Liver (tissue), 3 donors: ENCODE measurements around the gene FRRS1.

ENCODE experiments used
- EGR1 ChIP-seq, 2 donors: IDR thresholded peaks; 2 replicates each; pipeline ENCODE4 v1.6.1; 2016 to 2018; ENCODE audit warnings: antibody characterized with exemption in 2 of 2, low read depth in 2 of 2
- GABPA ChIP-seq, 2 donors: IDR thresholded peaks in 1 of 2; conservative IDR thresholded peaks in 1 of 2; 2 replicates each; pipeline ENCODE4 v1.6.1; 2016; ENCODE audit warnings: antibody characterized with exemption in 2 of 2, mild to moderate bottlenecking in 1 of 2, moderate library complexity in 1 of 2
- JUND ChIP-seq, 2 donors: IDR thresholded peaks; 2 replicates each; pipeline ENCODE4 v1.6.1; 2016; ENCODE audit warnings: antibody characterized with exemption in 2 of 2
- YY1 ChIP-seq: IDR thresholded peaks from 2 replicates; pipeline ENCODE4 v1.6.1; 2016; ENCODE audit warnings: antibody characterized with exemption, mild to moderate bottlenecking
- TF ChIP-seq, protein P1 (sequence below): fragments of 150-350 bp; IDR thresholded peaks from 2 replicates; pipeline ENCODE4 v1.5.1; 2017; ENCODE audit warnings: improper control_type of control experiment, low read depth, low read length; ENCODE audit not compliant: missing input control
- TF ChIP-seq, protein P2 (sequence below): IDR thresholded peaks from 2 replicates; pipeline ENCODE4 v1.6.1; 2016; ENCODE audit warnings: antibody characterized with exemption
- TF ChIP-seq, protein P3 (sequence below): IDR thresholded peaks from 2 replicates; pipeline ENCODE4 v1.6.1; 2016; ENCODE audit warnings: antibody characterized with exemption, mild to moderate bottlenecking
- donor health status: healthy.
- donor health status: healthy.

DNA sequence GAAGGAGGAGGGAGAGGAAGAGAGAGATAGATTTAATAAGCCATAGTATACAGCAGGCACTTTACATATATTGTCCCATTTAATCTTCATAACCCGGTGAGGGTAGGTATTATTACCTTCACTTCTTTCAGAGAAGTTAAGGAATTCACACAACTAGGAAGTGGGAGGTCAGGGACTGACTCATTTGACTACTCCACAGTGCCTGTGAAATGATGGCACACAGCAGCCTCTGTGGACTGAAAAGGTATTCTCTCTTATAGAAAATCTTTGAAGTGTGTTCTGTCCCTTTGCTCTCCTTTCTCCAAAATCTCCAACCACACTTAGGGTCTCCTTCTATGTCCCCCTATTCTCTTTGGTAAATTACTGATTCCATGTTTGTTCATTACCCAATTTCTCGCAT is 96.6 kb downstream of the FRRS1 start:
- TF ChIP-seq JUND (IDR thresholded peaks at IDR 0.05) (no peak), GABPA (IDR thresholded peaks at IDR 0.05 in 1 of 2, conservative IDR thresholded peaks at IDR 0.05 in 1 of 2) (no peak), EGR1 (IDR thresholded peaks at IDR 0.05; ENCODE audit: low read depth in 2 of 2) (no peak), YY1 (no peak)
- TF ChIP-seq, protein P1, sequence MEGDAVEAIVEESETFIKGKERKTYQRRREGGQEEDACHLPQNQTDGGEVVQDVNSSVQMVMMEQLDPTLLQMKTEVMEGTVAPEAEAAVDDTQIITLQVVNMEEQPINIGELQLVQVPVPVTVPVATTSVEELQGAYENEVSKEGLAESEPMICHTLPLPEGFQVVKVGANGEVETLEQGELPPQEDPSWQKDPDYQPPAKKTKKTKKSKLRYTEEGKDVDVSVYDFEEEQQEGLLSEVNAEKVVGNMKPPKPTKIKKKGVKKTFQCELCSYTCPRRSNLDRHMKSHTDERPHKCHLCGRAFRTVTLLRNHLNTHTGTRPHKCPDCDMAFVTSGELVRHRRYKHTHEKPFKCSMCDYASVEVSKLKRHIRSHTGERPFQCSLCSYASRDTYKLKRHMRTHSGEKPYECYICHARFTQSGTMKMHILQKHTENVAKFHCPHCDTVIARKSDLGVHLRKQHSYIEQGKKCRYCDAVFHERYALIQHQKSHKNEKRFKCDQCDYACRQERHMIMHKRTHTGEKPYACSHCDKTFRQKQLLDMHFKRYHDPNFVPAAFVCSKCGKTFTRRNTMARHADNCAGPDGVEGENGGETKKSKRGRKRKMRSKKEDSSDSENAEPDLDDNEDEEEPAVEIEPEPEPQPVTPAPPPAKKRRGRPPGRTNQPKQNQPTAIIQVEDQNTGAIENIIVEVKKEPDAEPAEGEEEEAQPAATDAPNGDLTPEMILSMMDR, result no peak
- TF ChIP-seq, protein P2, sequence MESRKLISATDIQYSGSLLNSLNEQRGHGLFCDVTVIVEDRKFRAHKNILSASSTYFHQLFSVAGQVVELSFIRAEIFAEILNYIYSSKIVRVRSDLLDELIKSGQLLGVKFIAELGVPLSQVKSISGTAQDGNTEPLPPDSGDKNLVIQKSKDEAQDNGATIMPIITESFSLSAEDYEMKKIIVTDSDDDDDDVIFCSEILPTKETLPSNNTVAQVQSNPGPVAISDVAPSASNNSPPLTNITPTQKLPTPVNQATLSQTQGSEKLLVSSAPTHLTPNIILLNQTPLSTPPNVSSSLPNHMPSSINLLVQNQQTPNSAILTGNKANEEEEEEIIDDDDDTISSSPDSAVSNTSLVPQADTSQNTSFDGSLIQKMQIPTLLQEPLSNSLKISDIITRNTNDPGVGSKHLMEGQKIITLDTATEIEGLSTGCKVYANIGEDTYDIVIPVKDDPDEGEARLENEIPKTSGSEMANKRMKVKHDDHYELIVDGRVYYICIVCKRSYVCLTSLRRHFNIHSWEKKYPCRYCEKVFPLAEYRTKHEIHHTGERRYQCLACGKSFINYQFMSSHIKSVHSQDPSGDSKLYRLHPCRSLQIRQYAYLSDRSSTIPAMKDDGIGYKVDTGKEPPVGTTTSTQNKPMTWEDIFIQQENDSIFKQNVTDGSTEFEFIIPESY, result no peak
- TF ChIP-seq, protein P3, sequence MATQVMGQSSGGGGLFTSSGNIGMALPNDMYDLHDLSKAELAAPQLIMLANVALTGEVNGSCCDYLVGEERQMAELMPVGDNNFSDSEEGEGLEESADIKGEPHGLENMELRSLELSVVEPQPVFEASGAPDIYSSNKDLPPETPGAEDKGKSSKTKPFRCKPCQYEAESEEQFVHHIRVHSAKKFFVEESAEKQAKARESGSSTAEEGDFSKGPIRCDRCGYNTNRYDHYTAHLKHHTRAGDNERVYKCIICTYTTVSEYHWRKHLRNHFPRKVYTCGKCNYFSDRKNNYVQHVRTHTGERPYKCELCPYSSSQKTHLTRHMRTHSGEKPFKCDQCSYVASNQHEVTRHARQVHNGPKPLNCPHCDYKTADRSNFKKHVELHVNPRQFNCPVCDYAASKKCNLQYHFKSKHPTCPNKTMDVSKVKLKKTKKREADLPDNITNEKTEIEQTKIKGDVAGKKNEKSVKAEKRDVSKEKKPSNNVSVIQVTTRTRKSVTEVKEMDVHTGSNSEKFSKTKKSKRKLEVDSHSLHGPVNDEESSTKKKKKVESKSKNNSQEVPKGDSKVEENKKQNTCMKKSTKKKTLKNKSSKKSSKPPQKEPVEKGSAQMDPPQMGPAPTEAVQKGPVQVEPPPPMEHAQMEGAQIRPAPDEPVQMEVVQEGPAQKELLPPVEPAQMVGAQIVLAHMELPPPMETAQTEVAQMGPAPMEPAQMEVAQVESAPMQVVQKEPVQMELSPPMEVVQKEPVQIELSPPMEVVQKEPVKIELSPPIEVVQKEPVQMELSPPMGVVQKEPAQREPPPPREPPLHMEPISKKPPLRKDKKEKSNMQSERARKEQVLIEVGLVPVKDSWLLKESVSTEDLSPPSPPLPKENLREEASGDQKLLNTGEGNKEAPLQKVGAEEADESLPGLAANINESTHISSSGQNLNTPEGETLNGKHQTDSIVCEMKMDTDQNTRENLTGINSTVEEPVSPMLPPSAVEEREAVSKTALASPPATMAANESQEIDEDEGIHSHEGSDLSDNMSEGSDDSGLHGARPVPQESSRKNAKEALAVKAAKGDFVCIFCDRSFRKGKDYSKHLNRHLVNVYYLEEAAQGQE, result no peak
